Measurements from ENCODE around the gene BMPR1A.

Gene BMPR1A

GRCh38 chr10:86770412-86770960, 14.1 kb downstream of the BMPR1A start:
- no peaks in the 10 kb centered on the region for H3K36me3 ChIP-seq (ENCODE audit: control insufficient read depth, low read depth, low read length)
- no peak overlapping the region for H3K27ac ChIP-seq (ENCODE audit: low read length)
- H3K4me1 ChIP-seq (ENCODE audit: control insufficient read depth, low read depth, low read length), result peaks cover 50% of the 10 kb centered on the region
- H3K9ac ChIP-seq (ENCODE audit: low read length), result no peak overlapping the region
- no peaks in the 10 kb centered on the region for H3K27me3 ChIP-seq (ENCODE audit: control insufficient read depth, insufficient read depth, low read length)
- no peaks in the 10 kb centered on the region for H3K9me3 ChIP-seq (ENCODE audit: control insufficient read depth, low read depth, low read length)
- no peak overlapping the region for H3K4me3 ChIP-seq (ENCODE audit: low read length)

DNA sequence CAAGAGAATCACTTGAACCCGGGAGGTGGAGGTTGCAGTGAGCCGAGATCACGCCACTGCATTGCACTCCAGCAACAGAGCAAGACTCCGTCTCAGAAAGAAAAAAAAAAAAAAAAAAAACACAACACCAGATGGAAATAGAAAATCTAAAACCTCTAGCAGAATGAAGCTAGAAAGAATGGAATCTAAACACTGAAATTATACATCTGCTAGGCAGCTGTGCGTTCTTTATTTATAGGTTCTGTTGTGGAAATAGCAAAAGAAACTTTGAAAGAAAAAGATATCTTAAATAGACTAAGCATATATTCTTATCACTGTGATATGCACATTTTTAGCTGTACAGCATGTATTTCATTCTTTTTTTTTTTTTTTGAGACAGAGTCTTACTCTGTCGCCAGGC, 17.1 kb downstream of the BMPR1A start:
- Histone ChIP-seq H3K4me1 (ENCODE audit: control insufficient read depth, low read depth, low read length) (peaks cover 40% of the 10 kb centered on the region), H3K9me3 (ENCODE audit: control insufficient read depth, low read depth, low read length) (no peaks in the 10 kb centered on the region), H3K27ac (ENCODE audit: low read length) (no peak overlapping the region), H3K27me3 (ENCODE audit: control insufficient read depth, insufficient read depth, low read length) (no peaks in the 10 kb centered on the region), H3K9ac (ENCODE audit: low read length) (no peak overlapping the region), H3K4me3 (ENCODE audit: low read length) (no peak overlapping the region), H3K36me3 (ENCODE audit: control insufficient read depth, low read depth, low read length) (no peaks in the 10 kb centered on the region)

GRCh38 chr10:86775056-86775869, 18.8 kb downstream of the BMPR1A start:
- Histone ChIP-seq H3K27me3 (ENCODE audit: control insufficient read depth, insufficient read depth, low read length) (no peaks in the 10 kb centered on the region), H3K4me3 (ENCODE audit: low read length) (no peak overlapping the region), H3K9me3 (ENCODE audit: control insufficient read depth, low read depth, low read length) (no peaks in the 10 kb centered on the region), H3K27ac (ENCODE audit: low read length) (no peak overlapping the region), H3K9ac (ENCODE audit: low read length) (no peak overlapping the region), H3K36me3 (ENCODE audit: control insufficient read depth, low read depth, low read length) (peaks cover 7% of the 10 kb centered on the region), H3K4me1 (ENCODE audit: control insufficient read depth, low read depth, low read length) (peaks cover 23% of the 10 kb centered on the region)

DNA sequence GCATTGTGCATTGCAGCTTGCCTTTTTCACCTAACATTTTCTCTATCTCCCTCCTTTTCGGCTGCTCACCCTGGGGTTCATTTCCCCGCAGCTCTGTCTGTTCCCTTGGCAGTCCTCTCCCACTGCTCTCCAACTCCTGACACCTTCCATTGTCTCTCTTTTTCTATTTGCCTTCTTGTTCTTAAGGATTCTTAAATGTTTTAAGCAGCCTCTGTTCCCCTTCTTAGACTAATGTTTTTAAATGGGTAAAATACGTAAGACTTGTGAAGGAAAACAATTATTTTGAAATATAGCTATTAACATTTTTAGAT, 19.4 kb downstream of the BMPR1A start:
- Histone ChIP-seq H3K36me3 (ENCODE audit: control insufficient read depth, low read depth, low read length) (peaks cover 7% of the 10 kb centered on the region), H3K4me1 (ENCODE audit: control insufficient read depth, low read depth, low read length) (peaks cover 17% of the 10 kb centered on the region), H3K9me3 (ENCODE audit: control insufficient read depth, low read depth, low read length) (no peaks in the 10 kb centered on the region), H3K27ac (ENCODE audit: low read length) (no peak overlapping the region), H3K4me3 (ENCODE audit: low read length) (no peak overlapping the region), H3K9ac (ENCODE audit: low read length) (no peak overlapping the region), H3K27me3 (ENCODE audit: control insufficient read depth, insufficient read depth, low read length) (no peaks in the 10 kb centered on the region)

GRCh38 chr10:86779220-86780017, 23.0 kb downstream of the BMPR1A start:
- Histone ChIP-seq H3K4me1 (ENCODE audit: control insufficient read depth, low read depth, low read length) (peaks cover 21% of the 10 kb centered on the region), H3K36me3 (ENCODE audit: control insufficient read depth, low read depth, low read length) (peaks cover 7% of the 10 kb centered on the region), H3K9ac (ENCODE audit: low read length) (no peak overlapping the region), H3K27ac (ENCODE audit: low read length) (no peak overlapping the region), H3K9me3 (ENCODE audit: control insufficient read depth, low read depth, low read length) (no peaks in the 10 kb centered on the region), H3K4me3 (ENCODE audit: low read length) (no peak overlapping the region), H3K27me3 (ENCODE audit: control insufficient read depth, insufficient read depth, low read length) (no peaks in the 10 kb centered on the region)

- H3K9ac ChIP-seq (ENCODE audit: low read length), result no peak overlapping the region
- H3K4me1 ChIP-seq (ENCODE audit: control insufficient read depth, low read depth, low read length), result peaks cover 36% of the 10 kb centered on the region
- peaks cover 7% of the 10 kb centered on the region for H3K36me3 ChIP-seq (ENCODE audit: control insufficient read depth, low read depth, low read length)
- H3K9me3 ChIP-seq (ENCODE audit: control insufficient read depth, low read depth, low read length), result no peaks in the 10 kb centered on the region
- no peaks in the 10 kb centered on the region for H3K27me3 ChIP-seq (ENCODE audit: control insufficient read depth, insufficient read depth, low read length)
- no peak overlapping the region for H3K27ac ChIP-seq (ENCODE audit: low read length)
- no peak overlapping the region for H3K4me3 ChIP-seq (ENCODE audit: low read length)
Observed at GRCh38 chr10:86782701-86783418, 26.4 kb downstream of the BMPR1A start.

- Histone ChIP-seq H3K4me3 (ENCODE audit: low read length) (no peak overlapping the region), H3K9me3 (ENCODE audit: control insufficient read depth, low read depth, low read length) (no peaks in the 10 kb centered on the region), H3K27me3 (ENCODE audit: control insufficient read depth, insufficient read depth, low read length) (no peaks in the 10 kb centered on the region), H3K36me3 (ENCODE audit: control insufficient read depth, low read depth, low read length) (no peaks in the 10 kb centered on the region), H3K27ac (ENCODE audit: low read length) (no peak overlapping the region), H3K4me1 (ENCODE audit: control insufficient read depth, low read depth, low read length) (peaks cover 36% of the 10 kb centered on the region), H3K9ac (ENCODE audit: low read length) (no peak overlapping the region)
Observed at GRCh38 chr10:86785037-86785436, 28.6 kb downstream of the BMPR1A start.

- Histone ChIP-seq H3K36me3 (ENCODE audit: control insufficient read depth, low read depth, low read length) (no peaks in the 10 kb centered on the region), H3K4me1 (ENCODE audit: control insufficient read depth, low read depth, low read length) (peaks cover 36% of the 10 kb centered on the region), H3K27ac (ENCODE audit: low read length) (peak overlapping the region; percentile 0), H3K9me3 (ENCODE audit: control insufficient read depth, low read depth, low read length) (no peaks in the 10 kb centered on the region), H3K9ac (ENCODE audit: low read length) (no peak overlapping the region), H3K27me3 (ENCODE audit: control insufficient read depth, insufficient read depth, low read length) (no peaks in the 10 kb centered on the region), H3K4me3 (ENCODE audit: low read length) (no peak overlapping the region)
Observed at GRCh38 chr10:86785968-86786367, 29.5 kb downstream of the BMPR1A start.

GRCh38 chr10:86786368-86786767, 29.9 kb downstream of the BMPR1A start:
- H3K9ac ChIP-seq (ENCODE audit: low read length), result no peak overlapping the region
- peak overlapping the region; percentile 0 for H3K27ac ChIP-seq (ENCODE audit: low read length)
- no peaks in the 10 kb centered on the region for H3K27me3 ChIP-seq (ENCODE audit: control insufficient read depth, insufficient read depth, low read length)

GRCh38 chr10:86790394-86790793, 34.0 kb downstream of the BMPR1A start:
- Histone ChIP-seq H3K36me3 (ENCODE audit: control insufficient read depth, low read depth, low read length) (peaks cover 4% of the 10 kb centered on the region), H3K9ac (ENCODE audit: low read length) (no peak overlapping the region), H3K4me1 (ENCODE audit: control insufficient read depth, low read depth, low read length) (peaks cover 29% of the 10 kb centered on the region), H3K4me3 (ENCODE audit: low read length) (no peak overlapping the region), H3K27ac (ENCODE audit: low read length) (no peak overlapping the region), H3K9me3 (ENCODE audit: control insufficient read depth, low read depth, low read length) (no peaks in the 10 kb centered on the region), H3K27me3 (ENCODE audit: control insufficient read depth, insufficient read depth, low read length) (no peaks in the 10 kb centered on the region)

More at GRCh38 chr10:86786368-86786767, 29.9 kb downstream of the BMPR1A start:
- Histone ChIP-seq H3K9me3 (ENCODE audit: control insufficient read depth, low read depth, low read length) (no peaks in the 10 kb centered on the region), H3K36me3 (ENCODE audit: control insufficient read depth, low read depth, low read length) (no peaks in the 10 kb centered on the region), H3K4me1 (ENCODE audit: control insufficient read depth, low read depth, low read length) (peaks cover 36% of the 10 kb centered on the region), H3K4me3 (ENCODE audit: low read length) (no peak overlapping the region)

DNA sequence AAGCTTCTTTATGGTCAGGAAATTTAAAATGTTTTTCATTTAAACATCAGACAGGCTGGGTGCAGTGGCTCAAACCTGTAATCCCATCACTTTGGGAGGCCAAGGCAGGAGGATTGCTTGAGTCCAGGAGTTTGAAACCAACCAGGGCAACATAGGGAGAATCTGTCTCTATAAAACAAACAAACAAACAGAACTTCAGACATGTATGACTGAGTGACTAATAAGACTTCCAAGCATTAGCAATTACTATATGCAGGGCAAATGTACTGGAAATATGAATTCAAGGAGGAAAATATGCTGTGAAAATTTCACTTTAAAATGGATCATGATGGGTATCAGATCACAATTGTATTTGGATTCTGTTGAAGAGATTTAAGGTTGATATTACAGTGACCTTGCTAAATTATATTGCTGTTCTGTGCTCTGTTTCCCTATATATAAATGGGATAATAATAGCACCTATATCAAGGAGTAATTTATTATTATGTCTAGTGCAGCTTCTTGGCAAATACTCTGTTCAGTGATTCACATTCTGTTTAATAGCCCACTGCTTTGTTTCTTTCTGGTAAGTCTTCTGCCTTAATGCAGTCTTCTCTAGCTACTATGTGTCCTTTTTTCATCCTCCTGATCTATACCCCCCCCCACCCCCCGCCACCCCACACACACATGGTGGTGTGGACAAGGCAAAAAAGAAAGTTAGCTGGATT, 36.2 kb downstream of the BMPR1A start:
- Histone ChIP-seq H3K27ac (ENCODE audit: low read length) (no peak overlapping the region), H3K36me3 (ENCODE audit: control insufficient read depth, low read depth, low read length) (peaks cover 4% of the 10 kb centered on the region), H3K27me3 (ENCODE audit: control insufficient read depth, insufficient read depth, low read length) (no peaks in the 10 kb centered on the region), H3K9ac (ENCODE audit: low read length) (no peak overlapping the region), H3K9me3 (ENCODE audit: control insufficient read depth, low read depth, low read length) (no peaks in the 10 kb centered on the region), H3K4me3 (ENCODE audit: low read length) (no peak overlapping the region), H3K4me1 (ENCODE audit: control insufficient read depth, low read depth, low read length) (peaks cover 21% of the 10 kb centered on the region)

All from iPS-18a (cell line).